Measurements from ENCODE around the gene PQBP1.

The PQBP1 gene

DNA sequence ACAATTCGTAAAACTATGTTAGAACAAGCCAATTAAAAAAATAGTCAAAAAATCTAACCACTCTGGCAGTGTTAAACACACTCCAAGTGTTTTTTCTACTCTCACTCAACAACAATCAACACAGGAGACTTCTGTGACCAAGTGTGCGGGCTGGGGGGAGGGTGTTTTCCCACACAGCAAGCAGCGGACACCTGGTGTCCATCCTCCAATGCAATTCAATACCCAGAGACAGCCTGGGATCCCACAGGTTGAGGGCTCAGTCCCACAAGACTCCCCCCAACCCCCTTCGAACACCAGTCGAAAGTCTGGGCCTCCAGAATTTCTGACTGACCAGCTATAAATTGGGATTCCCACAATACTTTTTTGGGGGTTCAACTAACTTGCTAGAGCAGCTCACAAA is 29.4 kb downstream of the PQBP1 start:
- DNase-seq, result no peak

DNA sequence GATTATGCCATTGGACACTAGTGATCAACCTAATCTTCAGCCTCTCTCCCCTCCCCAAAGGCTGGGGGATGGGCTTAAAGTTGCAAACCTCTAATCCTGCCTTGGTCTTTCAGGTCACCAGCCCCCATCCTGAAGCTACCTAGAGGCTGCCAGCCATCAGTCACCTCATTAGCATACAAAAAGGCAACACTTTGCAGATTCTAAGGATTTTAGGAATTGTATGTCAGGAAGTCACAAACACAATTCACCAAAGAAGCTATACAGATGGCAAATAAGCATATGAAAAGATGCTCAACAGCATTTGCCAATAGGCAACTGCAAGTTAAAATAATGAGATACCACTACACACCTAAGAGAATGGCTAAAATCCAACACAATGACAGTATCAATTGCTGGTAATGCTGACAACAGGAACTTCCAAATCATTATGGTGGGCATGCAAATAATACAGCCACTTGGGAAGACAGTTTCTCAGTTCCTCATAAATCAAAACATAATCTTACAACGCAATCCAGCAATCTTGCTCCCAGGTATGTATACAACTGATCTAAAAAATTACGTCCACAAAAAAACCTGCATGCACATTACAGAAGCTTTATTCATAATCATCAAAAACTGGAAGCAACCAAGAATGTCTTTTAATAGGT is 30.1 kb downstream of the PQBP1 start:
- no peak for DNase-seq

- no peak for DNase-seq
Observed at GRCh38 chrX:48933757-48934156, 36.0 kb downstream of the PQBP1 start.

DNA sequence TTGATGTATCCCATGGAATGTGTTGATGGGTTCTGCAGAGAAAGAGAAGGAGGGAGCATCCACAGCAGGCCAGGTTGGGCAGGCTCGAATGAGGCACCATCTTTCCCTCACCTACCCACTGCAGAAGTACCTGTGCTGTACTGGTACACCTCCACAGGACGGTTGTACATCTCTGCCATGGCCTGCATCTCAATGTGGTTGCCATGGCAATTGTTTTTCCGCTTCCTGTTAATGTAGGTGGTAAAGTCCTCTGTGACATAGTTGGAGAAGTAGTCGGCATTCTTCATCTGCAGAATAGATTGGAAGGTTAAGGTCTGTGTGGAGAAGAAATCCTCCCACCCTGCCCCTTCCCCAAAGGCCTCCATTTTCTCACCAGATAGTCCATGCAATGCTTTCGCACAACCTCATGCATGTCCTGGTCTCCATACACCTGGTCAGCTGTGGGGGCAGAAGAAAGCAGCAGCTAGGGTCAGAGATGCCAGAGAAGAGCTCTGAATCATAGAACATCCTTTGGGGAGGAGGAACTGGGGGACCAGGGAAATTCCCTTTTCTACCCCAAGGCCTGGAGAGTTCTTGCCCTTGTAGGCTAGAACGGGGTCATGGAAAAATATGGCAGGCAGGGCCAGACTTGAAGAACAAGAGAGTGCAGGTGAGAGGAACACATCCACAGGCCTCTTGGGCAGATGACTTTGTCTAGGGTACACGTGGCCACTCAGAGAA is 37.0 kb downstream of the PQBP1 start:
- no peak for DNase-seq

DNA sequence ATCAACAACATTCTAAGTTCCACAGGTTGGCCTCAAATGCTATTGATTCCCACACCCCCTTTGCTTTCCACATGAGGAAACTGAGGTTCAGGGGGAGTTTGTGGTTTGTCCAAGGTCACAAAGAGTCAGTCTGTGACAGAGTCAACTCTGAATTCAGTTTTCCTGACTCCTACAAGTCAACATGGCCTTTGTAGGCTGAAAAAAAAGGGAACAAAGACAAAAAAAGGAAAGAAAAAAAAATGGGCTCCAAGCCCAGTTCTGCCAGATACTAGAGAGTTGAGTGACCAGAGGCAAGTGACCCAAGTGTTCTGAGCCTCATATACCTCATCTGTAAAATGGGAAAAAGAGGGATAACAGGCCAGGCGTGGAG is 37.6 kb downstream of the PQBP1 start:
- DNase-seq, result no peak

GRCh38 chrX:48936429-48937053 is 38.8 kb downstream of the PQBP1 start:
- DNase-seq, result no peak

- peak; percentile 65 for DNase-seq
Observed at GRCh38 chrX:48937054-48937907, 39.6 kb downstream of the PQBP1 start.

GRCh38 chrX:48938721-48939425 is 41.1 kb downstream of the PQBP1 start:
- no peak for DNase-seq

GRCh38 chrX:48939524-48940228 is 41.9 kb downstream of the PQBP1 start:
- no peak for DNase-seq

DNA sequence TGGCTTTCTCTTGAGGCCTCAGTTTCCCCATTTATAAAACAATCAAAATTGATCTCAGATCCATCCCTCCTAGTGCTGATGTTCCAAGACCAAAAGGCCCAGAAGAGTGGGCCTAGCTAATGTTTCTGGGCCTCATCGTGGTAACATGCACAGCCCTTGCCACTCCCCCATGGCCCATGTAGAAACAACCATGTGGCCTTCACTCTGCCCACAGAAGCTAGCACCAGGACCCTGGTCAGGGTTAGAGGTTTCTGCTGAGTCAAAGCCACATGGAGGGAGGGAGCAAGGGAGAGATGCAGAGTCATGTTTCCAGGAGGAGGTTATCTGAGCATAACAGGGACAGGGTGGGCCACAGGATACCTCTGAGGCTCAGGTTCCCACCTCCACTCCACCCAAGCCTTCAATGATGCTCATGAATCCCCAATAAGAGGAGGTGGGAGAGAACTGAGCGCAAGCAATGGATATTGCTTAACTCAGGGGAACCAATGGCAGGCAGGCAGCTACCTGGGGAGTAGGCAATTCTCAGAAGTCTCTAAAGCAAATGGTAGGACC is 42.8 kb downstream of the PQBP1 start:
- DNase-seq, result no peak

DNA sequence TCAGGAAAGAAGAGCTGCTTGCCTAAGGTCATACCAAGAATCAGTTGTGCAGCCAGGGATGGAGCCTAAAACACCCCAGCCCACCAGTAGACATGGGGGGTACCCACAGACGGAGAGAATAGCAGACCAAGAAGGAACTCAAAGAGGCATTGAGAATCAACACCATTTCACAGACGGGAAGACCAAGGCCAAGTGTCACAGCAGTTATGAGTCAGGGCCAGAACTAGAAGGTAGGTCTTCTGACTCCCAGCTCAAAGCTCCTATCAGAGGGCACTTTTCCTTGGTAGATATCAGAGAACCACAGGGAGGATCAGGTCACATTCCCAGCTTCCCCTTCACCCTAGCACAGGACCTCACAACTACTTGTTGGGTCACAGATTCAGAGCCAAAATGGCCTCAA is 45.2 kb downstream of the PQBP1 start:
- DNase-seq, result no peak

- peak; percentile 51 for DNase-seq
Observed at GRCh38 chrX:48945517-48946348, 48.0 kb downstream of the PQBP1 start.

GRCh38 chrX:48948589-48948988 is 50.9 kb downstream of the PQBP1 start:
- no peak for DNase-seq
